Epithelial cell of umbilical artery (primary cell): ENCODE measurements around the gene STAT6. TPM values are rescaled to one million over a fixed set of nuclear protein-coding genes. Genes with fewer than 3 reads are reported as not detected.

Experiments used
- total RNA-seq: library from RNA; depleted of rRNA; stranded (reverse); fragments of >200 nt; gene quantifications from 2 replicates; pipeline ENCODE4 v1.2.3, GENCODE V29; 2014

Gene STAT6
- total RNA-seq: 41.3 and 58.1 TPM in 2 replicates

GRCh38 chr12:57111031-57111734 lies at the start of gene STAT6:
TSS of gene STAT6 (minus strand) at chr12:57111362. CDS start at chr12:57108278, 3,084 bp downstream.

GRCh38 chr12:57146961-57147944 lies 36.1 kb upstream of the STAT6 start, which contains the start of gene LRP1-AS:
TSS of gene LRP1-AS (minus strand) at chr12:57147619.

GRCh38 chr12:57127726-57128518 lies 16.8 kb upstream of the STAT6 start, which contains the start of gene LRP1:
TSS of gene LRP1 (plus strand) at chr12:57128483. CDS start at chr12:57128965, 482 bp downstream.

GRCh38 chr12:57088354-57089270 lies 22.6 kb downstream of the STAT6 start, which contains the start of gene NAB2:
TSS of gene NAB2 (plus strand) at chr12:57089114. CDS start at chr12:57089272, 158 bp downstream.

GRCh38 chr12:57078519-57079404 lies 32.4 kb downstream of the STAT6 start, which contains the start of gene NEMP1:
TSS of gene NEMP1 (minus strand) at chr12:57078791. CDS start at chr12:57078745, 46 bp downstream.

GRCh38 chr12:57049890-57050289 lies 61.3 kb downstream of the STAT6 start, which contains the start of gene MYO1A:
TSS of gene MYO1A (minus strand) at chr12:57050129. CDS start at chr12:57048323, 1,806 bp downstream.

Other genes with a start within 250 kb of the STAT6 start
- not detected in 2 replicates for gene SDR9C7, start 177.0 kb downstream of the STAT6 start, total RNA-seq
- gene RDH16, start 153.8 kb downstream of the STAT6 start, total RNA-seq: not detected in 2 replicates
- gene ZBTB39, start 104.8 kb downstream of the STAT6 start, total RNA-seq: 6.2 and 6.8 TPM in 2 replicates
- not detected in 2 replicates for gene TAC3, start 94.8 kb downstream of the STAT6 start, total RNA-seq
- gene MYO1A, start 61.2 kb downstream of the STAT6 start, total RNA-seq: not detected in 2 replicates
- gene NEMP1, start 32.6 kb downstream of the STAT6 start, total RNA-seq: 4.2 and 9.7 TPM in 2 replicates
- 14.1 and 14.3 TPM in 2 replicates for gene NAB2, start 22.2 kb downstream of the STAT6 start, total RNA-seq
- gene LRP1, start 17.1 kb upstream of the STAT6 start, total RNA-seq: 4.5 and 5.9 TPM in 2 replicates
- gene LRP1-AS, start 36.3 kb upstream of the STAT6 start, total RNA-seq: not detected in 2 replicates
- not detected in 2 replicates for gene NXPH4, start 105.4 kb upstream of the STAT6 start, total RNA-seq
- gene SHMT2, start 118.3 kb upstream of the STAT6 start, total RNA-seq: 207 and 228 TPM in 2 replicates
- 0.30 and 0.32 TPM in 2 replicates for gene STAC3, start 139.8 kb upstream of the STAT6 start, total RNA-seq